GM19438 (cell line): Measurements from ENCODE around the gene DUX4.
"Not testable (repeated sequence)": the region's sequence is repeated elsewhere in the genome, so short reads cannot be mapped to it uniquely, and the experiment has no call there.

Experiments used
- ATAC-seq: cut with Tn5 transposase; IDR thresholded peaks from one replicate; pipeline ENCODE4 v1.9.1; 2021; ENCODE audit warnings: low read depth; ENCODE audit not compliant: unreplicated experiment

DUX4 gene

GRCh38 chr4:190173428-190173827 is at the start of gene DUX4:
DUX4 (plus strand) TSS chr4:190173774; CDS start chr4:190173774, 0 bp downstream.
- ATAC-seq, result not testable (repeated sequence)

GRCh38 chr4:190175436-190175835 is 1.9 kb downstream of the DUX4 start:
- not testable (repeated sequence) for ATAC-seq

GRCh38 chr4:190177727-190178605 is 4.4 kb downstream of the DUX4 start:
- not testable (repeated sequence) for ATAC-seq

DNA sequence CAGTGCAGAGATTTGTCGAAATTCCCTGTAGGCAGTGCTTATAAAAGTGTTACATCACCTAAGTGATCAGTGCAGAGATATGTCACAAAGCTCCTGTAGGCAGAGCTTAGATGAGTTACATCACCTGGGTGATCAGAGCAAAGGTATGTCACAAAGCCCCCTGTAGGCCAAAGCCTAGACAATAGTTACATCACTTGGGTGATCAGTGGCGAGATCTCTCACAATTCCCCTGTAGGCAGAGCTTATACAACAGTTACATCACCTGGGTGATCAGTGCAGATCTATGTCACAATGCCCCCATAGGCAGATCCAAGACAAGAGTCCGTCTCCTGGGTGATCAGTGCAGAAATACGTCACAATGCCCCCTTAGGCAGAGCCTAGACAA is 5.0 kb downstream of the DUX4 start:
- not testable (repeated sequence) for ATAC-seq

- not testable (repeated sequence) for ATAC-seq
These were observed 5.6 kb downstream of the DUX4 start for GRCh38 chr4:190179030-190179739.

DNA sequence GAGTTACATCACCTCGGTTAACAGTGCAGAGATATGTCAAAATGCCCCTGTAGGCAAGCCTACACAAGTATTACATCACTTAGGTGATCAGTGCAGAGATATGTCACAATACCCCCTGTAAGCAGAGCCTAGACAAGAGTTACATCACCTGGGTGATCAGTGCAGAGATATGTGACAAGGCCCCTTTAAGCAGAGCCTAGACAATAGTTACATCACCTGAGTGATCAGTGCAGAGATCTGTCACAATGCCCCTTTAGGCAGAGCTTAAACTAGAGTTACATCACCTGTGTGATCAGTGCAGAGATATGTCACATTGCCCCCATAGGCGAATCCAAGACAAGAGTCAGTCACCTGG is 6.1 kb downstream of the DUX4 start:
- ATAC-seq, result not testable (repeated sequence)

GRCh38 chr4:190180947-190181346 is 7.4 kb downstream of the DUX4 start:
- not testable (repeated sequence) for ATAC-seq

DNA sequence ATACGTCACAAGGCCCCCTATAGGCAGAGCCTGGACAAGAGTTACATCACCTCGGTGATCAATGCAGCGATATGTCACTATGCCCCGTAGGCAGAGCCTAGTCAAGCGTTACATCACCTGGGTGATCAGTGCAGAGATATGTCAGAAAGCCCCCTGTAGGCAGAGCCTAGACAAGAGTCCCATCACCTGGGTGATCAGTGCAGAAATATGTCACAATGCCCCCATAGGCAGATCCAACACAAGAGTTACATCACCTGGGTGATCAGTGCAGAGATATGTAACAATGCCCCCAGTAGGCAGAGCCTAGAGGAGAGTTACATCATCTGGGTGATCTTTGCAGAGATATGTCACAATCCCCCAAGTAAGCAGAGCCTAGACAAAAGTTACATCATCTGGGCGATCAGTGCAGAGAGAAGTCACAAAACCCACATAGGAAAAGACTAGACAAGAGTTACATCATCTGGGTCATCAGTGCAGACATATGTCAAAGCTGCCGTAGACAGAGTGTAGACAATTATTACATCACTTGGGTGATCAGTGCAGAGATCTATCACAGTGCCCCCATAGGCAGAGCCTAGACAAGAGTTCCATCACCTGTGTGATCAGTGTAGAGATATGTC is 8.0 kb downstream of the DUX4 start:
- ATAC-seq, result not testable (repeated sequence)

GRCh38 chr4:190203510-190203909 is 29.9 kb downstream of the DUX4 start:
- not testable (repeated sequence) for ATAC-seq
